Skeletal muscle cell (primary cell): ENCODE results near the gene ZNF592.

Source experiments
- DNase-seq: peaks from one replicate; pipeline ENCODE4 v3.0.0-alpha.2; 2010; ENCODE audit warnings: low read depth
- H3K4me3 ChIP-seq: 2 replicates; pipeline ENCODE4 v1.5.1; 2011; ENCODE audit warnings: low read depth, mild to moderate bottlenecking, control low read depth, low read length, moderate library complexity

The ZNF592 gene

DNA sequence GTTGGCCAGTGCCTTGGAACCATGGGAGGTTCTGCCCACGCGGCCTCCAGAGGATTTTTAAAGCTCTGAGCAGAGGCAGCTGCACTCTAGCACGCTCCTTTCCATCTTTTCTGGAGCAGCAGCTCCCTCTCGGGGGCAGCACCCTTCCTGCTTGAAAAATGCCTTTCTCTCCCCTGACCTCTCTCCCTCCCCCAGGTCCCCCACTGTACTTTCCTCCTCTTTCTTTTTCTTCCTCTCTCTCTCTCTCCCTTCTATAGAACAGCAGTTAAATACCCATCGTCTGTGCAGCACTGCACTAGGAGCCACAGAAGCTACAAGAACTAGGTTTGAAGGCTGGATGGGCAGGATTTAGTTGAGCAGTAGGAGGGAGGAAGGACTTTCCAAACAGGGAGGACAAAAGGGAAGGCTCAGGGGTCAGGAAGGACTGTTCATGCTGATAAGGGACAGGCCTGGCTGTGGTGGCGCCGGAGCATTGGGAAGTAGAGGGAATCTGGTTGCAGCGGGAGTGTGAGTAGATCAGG, 73.2 kb downstream of the ZNF592 start:
- DNase-seq, result no peak
- no peak overlapping the region for H3K4me3 ChIP-seq

DNA sequence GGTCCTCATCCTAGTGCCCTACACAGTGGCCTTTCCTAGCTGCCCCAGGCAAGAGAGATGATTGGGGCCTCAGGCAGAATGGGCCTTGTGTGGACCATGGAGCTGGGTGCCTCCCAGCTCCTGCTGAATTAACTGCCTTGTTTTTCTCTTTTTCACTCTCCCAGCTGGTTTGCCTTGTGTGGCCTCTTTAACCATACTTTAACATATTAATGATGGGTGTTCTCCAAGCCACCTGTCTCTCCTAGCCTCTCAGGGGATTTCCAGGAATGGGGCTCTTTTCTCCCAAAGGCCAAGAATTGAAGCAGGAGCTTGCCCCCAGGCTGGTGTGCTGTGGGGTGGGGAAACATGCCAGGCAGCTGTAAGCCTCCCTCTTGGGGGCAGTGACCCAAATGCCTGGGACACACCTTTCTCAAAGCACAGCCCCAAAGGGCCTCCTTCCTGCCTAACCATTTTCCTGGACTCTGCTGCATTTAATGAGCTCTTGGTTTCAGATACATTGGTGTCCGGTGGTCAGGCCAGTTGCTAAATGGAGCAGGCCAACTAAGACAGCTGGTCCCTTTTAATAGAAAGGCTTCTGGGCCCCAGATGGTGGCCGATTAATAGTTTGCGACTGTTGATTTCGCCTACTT, 74.4 kb downstream of the ZNF592 start:
- H3K4me3 ChIP-seq, result no peak overlapping the region
- DNase-seq, result no peak

DNA sequence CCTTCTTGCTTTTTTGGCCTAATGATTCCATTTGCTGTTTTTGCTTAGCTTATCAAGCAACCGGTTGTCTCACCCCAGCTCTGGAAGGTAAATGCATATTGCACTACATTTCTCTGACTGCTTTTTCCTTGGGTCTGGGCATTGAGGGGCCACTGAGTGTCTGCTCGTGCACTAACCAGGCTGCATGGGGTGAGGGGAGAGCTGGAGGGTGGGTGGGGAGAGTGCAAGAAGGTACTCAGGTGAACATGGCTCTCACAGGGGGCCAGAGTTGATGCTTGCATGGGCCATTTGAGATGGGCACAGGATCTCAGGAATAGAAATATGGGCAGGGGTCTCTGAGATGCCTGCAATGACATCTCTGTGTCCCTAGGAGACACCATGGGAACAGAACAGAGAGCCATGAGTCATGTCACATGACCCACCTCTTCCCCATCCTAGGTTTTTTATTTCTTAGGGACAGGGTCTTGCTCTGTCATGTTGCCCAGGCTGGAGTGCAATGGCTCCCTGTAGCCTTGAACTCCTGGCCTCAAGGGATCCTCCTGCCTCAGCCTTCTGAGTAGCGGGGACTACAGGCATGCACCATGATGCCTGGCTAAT, 75.0 kb downstream of the ZNF592 start:
- no peak for DNase-seq
- H3K4me3 ChIP-seq, result no peak overlapping the region

DNA sequence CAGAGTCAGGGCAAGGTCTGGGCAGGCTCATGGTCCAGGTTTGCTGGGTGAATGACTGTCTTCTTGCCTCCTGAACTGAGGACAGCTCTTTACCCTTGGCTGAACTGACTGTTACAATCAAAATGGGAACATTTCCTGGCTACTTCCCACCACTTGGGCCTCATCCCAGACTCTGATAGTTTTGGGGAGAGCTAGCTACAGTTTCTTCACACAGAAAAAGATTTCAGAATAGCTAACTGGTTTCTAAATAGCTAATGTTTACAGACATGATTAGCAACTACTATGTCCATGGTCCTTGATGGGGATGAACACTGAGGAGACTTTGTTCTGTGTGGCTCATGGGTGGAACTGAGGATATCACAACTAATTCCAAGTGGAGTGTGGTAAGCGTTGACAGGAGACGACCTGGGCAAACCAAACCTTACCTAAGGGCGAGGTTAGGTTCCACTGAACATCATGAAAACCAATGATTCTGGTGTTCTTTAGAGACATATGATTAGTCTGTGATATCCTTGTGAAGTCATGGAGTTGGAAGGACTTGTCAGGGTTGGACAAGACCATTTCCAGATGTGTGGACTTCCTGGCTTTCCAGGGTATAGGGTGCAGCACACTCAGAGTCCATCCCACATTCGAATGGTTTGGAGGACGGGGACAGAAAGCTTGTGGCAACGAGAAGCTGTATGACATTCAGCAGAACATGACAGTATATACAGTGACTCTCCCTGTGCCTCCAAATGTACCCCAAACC, 76.0 kb downstream of the ZNF592 start:
- no peak for DNase-seq

DNA sequence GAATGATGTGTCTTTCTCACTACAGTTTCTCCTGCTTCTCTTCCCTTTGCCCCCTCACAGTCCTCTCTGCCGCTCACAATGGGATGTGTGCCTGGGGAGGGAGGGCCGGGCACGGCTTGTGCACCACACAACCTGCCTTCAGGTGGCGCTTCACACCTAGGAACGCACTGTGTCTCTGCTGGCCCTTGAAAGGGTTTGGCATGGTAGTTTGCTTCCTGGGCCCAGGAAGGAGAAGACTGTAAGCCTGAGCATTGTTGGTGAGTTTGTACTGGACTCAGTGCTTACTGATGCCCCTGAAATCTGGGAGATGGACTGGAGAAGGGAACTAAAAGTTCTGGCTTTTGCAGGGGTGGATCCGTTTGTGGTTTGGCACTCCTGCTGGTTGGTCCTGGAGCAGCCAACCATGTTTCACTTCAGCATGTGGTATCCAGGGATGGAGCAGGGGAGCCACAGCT, 78.0 kb downstream of the ZNF592 start:
- DNase-seq, result no peak
- H3K4me3 ChIP-seq, result no peak overlapping the region

More for the DNA sequence above, 76.0 kb downstream of the ZNF592 start:
- H3K4me3 ChIP-seq, result no peak overlapping the region

DNA sequence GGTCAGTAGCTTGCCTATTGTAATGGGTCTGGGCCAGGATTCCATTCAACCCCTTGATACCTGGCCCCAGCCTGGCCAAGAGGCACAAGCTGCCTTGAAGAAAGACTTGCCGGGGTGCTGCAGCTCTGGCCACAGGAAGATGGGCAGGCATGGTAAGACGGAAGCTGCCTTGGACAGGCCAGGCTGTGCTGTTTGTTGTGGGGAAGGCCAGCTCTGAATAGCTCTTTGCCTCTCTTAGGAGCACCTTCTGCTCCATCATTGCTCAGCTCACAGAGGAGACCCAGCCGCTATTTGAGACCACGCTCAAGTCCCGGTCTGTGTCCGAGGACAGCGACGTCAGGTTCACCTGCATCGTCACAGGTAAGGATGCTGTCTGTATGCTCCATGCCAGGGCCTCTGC, 78.9 kb downstream of the ZNF592 start:
- no peak overlapping the region for H3K4me3 ChIP-seq
- DNase-seq, result no peak

DNA sequence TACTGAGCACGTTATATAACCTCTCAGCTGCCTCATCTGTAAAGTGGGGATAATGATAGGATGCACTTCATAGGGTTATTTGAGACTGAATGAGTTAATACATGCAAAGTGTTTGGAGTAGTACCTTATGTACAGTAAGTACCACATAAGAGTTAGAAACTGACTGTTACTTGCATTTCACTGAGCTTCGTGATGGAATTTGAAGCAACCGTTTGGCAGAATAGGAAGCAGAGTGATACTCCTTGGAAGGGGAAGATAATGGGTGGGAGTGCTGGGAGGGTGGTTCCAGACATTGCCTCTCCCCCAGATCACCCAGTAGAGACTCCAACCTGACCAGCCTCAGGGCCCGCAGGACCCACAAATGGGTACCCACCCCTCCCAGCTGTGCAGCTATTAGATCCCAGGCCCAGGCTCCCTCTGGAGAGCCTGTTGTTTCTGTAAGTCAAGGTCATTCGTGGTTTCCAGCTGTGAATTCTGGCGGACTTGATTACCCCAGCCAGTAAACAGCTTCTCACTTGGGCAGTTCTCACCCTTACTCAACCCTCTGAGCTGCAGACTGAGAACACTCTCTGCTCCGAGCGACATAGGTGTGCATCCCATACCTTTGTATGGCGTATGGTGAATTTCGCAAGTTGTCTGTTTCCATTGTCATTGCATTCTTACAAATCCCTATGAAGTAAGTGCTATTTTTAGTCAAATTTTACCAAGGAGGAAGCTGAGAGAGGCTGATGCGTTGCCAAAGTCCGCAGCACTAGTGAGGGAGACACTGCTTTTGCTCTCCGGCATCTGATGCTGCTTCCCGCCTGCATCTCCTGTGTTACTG, 79.9 kb downstream of the ZNF592 start:
- H3K4me3 ChIP-seq, result no peak overlapping the region
- DNase-seq, result no peak

DNA sequence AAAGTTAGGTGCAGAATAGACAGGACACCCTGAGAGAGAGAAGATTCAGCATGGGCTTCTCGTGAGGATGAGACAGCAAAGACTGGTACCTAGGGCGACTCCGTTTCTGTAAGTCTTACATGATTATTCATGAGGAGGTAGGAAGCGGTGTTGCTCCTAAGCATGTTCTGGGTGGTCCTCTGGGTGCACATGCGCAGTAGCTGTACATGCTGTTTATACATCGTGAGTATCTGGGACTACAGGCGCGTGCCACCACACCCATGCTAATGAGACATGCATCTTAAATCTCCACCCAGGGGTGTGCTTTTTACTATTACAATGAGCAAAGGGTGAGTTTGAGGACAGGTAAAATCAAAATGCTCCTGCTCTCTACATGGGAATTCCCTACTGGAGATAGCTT, 81.0 kb downstream of the ZNF592 start:
- no peak overlapping the region for H3K4me3 ChIP-seq
- no peak for DNase-seq

DNA sequence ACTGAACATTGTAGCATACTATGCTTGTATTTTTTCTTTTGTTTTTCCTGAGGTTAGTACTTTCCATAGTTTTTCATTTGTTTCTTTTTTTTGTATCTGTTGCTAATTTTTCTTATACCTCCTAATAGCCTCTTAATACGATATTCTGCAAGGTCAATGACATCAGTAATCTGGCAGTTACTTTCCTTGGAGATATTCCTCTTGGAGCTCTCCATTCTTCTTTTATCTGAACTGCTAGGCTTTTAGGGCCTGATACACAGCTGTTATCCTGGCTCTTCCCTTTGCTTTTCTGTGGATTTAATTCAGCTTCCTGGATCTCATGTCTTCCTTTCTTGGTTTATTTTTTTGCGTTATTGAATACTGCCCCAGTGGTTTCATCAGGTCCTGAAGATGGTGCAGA, 81.6 kb downstream of the ZNF592 start:
- no peak overlapping the region for H3K4me3 ChIP-seq
- no peak for DNase-seq

DNA sequence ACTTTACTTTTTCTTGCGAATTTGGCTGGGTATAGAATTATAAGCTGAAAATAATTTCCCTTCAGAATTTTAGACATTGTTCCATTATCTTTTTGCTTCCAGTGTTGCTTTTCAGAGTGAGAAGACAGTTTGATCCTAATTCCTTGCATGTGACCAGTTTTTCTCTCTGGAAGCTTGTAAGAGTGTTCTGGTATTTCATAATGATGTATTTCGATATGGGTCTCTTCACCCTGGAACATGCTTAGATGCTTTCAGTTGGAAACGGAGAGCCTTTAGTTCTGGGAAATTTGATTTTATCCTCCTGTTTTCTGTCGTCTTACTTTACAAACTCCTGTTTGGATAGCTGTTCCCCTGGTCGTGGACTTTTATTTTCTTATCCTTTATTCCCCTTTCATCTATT, 82.6 kb downstream of the ZNF592 start:
- H3K4me3 ChIP-seq, result no peak overlapping the region
- DNase-seq, result no peak

DNA sequence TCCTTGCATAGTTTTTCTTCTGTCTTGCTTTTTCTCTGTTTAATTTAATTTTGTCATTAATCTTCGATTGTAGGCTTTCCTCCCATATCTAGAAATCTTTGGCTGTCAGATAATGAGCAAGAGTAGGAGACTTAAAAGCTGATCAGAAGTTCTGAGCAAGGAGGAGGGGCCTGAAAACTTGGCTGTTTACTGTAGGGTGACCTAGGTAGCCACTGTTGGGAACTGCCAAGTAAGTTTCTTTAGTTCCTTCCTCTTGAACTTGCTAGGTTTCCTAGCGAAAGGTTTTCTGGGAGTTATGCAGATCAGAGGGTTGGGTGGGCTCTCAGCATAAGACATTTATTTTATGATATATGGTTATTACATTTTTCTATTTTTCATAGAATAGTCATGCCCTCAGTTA, 83.2 kb downstream of the ZNF592 start:
- DNase-seq, result no peak
- no peak overlapping the region for H3K4me3 ChIP-seq

DNA sequence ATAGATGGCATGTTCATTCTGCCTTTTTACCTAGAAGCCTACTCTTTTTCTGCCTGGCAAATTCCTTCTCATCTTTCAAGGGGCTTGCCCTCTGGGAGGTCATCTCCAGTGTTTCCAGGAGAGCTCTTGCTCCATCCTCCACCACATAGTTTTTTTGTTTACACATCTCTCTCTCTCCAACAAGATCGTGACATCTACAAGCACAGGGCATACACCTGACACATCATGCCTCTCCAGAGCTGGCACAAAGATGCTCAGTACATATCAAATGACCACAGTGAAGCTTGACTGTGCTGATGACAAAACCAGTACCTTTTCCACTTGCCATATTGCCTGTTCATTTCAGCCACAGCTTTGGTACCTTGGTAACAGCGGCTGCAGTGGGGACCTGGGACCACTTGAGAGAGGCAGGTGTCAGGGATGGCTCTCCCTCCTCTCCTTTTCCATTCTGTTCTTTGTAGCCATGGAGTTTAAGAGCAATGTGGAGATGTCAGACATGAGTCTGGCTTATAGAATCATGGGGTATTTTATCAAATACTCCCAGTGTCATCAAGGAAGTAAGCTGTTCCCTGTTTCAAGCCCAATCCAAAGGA, 84.2 kb downstream of the ZNF592 start:
- no peak for DNase-seq
- H3K4me3 ChIP-seq, result no peak overlapping the region

DNA sequence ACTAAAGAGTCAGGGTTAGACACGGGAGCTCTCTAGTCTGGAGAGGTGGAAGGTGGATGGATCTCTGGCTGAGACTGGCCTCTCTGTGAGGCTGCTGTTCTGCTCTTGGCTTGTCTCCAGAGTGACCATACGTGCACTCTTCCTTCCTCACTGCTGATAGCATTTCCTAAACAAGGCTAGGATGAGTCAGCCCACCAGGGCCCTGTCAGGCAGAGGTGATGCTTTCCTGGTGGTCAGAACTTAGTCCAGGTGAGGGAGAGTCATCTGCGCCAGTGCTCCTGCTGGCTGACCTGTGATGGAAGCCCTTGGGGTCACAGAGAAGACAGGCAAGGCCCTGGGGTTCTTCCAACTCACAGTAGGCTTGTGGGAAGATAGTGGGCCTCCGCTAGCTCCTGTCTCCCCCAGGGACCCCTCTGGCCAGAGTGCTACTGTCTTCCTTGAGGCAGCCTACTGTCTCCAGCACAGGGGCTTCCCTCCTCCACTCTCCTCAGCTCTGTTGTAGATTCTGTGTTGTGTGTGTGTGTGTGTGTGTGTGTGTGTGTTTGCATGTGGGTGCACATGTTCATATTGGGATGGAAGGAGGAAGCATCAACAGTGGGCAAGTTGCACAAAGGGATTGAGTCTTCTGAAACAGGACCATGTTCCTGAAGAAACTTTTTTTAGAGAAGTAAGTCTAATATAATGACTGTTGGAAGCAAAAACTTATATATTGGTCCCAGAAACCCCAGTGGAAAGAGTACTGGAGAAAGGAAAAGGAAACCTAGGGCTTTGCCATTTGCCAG, 85.2 kb downstream of the ZNF592 start:
- H3K4me3 ChIP-seq, result no peak overlapping the region
- no peak for DNase-seq

DNA sequence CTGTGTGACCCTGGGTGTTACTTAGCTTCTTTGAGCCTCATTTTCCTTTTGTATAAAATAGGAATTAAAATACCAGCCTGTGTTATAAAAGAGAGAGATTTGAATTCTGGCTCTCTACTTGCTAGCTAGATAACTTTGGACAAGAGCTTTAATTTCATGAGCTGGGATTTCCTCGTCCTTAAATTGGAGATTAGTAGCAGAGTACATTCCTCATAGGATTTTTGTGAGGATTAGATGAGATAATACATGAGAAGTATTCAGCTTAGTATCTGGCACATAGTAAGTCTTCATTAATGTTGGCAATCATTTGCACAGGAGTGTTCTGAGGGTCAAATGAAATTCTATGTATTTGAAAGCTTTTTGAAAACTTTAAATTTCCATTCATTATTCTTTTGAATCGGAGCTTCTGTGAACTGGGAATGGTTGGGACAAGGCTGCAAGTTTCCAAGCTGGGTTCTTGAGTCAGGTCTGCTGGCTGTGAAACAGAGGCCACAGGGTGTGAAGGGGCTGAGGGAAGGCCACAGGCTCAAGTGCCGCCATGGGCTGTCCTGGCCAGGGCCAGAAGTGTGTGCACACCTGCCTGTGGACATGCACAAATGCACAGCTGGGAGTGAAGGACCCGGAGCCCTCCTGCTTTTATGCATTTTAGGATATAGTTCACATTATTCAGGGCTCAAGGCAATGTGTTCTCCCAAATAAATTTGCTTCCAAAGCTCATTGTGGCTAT, 86.0 kb downstream of the ZNF592 start:
- no peak overlapping the region for H3K4me3 ChIP-seq
- DNase-seq, result no peak

DNA sequence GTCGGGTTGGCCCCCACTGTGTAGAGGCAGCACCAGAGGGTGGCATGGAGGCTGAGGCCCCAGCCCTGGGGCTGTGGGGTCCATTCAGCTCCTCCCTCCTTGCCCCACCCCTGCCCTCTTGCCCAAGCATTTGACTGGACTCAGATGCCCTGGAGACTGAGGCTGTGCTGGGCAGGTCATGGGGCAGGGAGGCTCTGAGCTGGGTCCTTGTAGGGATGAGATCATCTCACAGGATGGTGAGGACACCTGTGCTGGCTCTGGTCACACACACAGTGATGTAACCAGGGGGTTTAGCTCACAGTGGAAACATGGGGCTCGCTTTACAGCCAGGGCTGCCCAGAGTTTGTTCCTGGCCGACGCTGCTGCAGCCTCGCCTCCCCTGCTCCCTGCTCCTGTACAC, 86.6 kb downstream of the ZNF592 start:
- no peak for DNase-seq
- no peak overlapping the region for H3K4me3 ChIP-seq

DNA sequence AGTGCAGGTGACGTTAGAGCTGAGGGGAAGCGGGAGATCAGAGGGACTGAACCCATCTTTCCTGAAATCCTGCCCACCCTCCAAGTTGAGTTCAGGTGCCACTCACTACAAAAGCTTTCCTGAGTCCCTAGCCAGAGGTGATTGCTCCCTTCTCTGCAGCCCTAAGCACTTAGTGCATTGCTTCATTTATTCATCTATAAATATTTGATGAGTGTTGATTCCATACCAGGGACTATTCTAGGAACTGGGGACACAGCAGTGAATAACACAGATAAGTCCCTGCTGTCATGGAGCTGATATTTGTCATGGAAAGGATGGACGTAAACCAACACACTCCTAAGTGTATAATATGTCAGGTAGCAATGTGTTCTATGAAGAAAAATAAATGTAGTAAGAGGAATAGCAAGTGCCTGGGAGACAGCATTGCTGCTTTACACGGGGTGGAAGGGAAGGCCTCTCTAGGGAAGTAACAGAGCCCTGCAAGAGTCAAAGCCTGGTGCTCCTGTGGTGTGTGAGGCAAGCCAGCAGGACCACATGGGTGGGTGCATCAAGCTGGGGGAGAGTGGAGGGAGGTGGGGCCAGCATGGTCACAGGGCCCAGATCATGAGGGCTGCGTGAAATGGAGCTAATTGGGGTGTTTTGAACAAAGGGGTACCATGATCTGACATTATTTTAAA, 87.4 kb downstream of the ZNF592 start:
- no peak for DNase-seq
- no peak overlapping the region for H3K4me3 ChIP-seq

DNA sequence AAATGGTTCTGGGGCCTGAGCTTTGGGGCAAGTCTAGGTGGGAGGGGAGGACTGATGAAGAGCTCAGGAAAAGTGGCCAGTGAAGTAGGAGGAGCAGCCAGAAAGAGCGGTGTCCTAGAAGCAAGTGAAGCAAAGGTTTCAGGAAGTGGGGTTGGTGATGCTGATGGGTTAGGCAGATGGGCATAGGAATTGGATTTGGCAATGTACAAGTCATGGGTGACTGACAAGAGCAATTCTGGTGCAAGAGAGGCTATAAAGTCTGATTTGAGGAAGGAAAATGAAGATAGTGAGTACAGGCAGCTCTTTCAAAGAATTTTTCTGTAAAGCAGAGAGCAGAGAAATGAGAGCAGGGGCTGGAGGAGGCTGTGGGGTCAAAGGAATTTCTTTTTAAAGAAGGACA, 88.5 kb downstream of the ZNF592 start:
- no peak for DNase-seq
- no peak overlapping the region for H3K4me3 ChIP-seq

DNA sequence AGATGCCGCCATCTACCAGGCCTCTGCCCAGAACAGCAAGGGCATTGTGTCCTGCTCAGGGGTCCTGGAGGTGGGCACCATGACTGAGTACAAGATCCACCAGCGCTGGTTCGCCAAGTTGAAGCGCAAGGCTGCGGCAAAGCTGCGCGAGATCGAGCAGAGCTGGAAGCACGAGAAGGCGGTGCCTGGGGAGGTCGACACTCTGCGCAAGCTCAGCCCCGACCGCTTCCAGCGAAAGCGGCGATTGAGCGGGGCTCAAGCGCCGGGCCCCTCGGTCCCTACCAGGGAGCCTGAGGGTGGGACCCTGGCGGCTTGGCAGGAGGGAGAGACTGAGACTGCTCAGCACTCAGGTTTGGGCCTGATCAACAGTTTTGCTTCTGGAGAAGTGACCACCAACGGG, 91.3 kb downstream of the ZNF592 start:
- no peak overlapping the region for H3K4me3 ChIP-seq
- DNase-seq, result no peak
